ENCODE data around the gene WDR59. TPM values are rescaled to one million over a fixed set of nuclear protein-coding genes. Genes with fewer than 3 reads are reported as not detected.

WDR59 gene
- total RNA-seq, 1 donor = 19.9 TPM

GRCh38 chr16:74871608-74872007 is 113.3 kb downstream of the WDR59 start:
- no peak for TF ChIP-seq CTCF (IDR thresholded peaks at IDR 0.05; ENCODE audit: insufficient read depth, low read depth, low read length)
- no peak for DNase-seq (ENCODE audit: low read depth)
- H3K4me3 ChIP-seq (ENCODE audit: low read depth, low read length) = no peak overlapping the region

GRCh38 chr16:74868501-74868900 is 116.4 kb downstream of the WDR59 start:
- TF ChIP-seq CTCF (IDR thresholded peaks at IDR 0.05; ENCODE audit: insufficient read depth, low read depth, low read length) = no peak
- H3K4me3 ChIP-seq (ENCODE audit: low read depth, low read length) = no peak overlapping the region
- DNase-seq (ENCODE audit: low read depth) = peak; percentile 18

- DNase-seq (ENCODE audit: low read depth) = no peak
- TF ChIP-seq CTCF (IDR thresholded peaks at IDR 0.05; ENCODE audit: insufficient read depth, low read depth, low read length) = no peak
- H3K4me3 ChIP-seq (ENCODE audit: low read depth, low read length) = no peak overlapping the region
These were observed 116.9 kb downstream of the WDR59 start for GRCh38 chr16:74868035-74868434.

- DNase-seq (ENCODE audit: low read depth) = no peak
- no peak overlapping the region for H3K4me3 ChIP-seq (ENCODE audit: low read depth, low read length)
- no peak for TF ChIP-seq CTCF (IDR thresholded peaks at IDR 0.05; ENCODE audit: insufficient read depth, low read depth, low read length)
These were observed 117.6 kb downstream of the WDR59 start for GRCh38 chr16:74867281-74867849.

- TF ChIP-seq CTCF (IDR thresholded peaks at IDR 0.05; ENCODE audit: insufficient read depth, low read depth, low read length) = no peak
- no peak overlapping the region for H3K4me3 ChIP-seq (ENCODE audit: low read depth, low read length)
- no peak for DNase-seq (ENCODE audit: low read depth)
These were observed 118.9 kb downstream of the WDR59 start for GRCh38 chr16:74865922-74866598.

GRCh38 chr16:74862743-74863244 is 122.1 kb downstream of the WDR59 start:
- DNase-seq (ENCODE audit: low read depth) = peak; percentile 59
- H3K4me3 ChIP-seq (ENCODE audit: low read depth, low read length) = no peak overlapping the region
- peak; percentile 72 for TF ChIP-seq CTCF (IDR thresholded peaks at IDR 0.05; ENCODE audit: insufficient read depth, low read depth, low read length)
